Activated T-helper 2 cell treated with anti-CD3 and anti-CD28 coated beads, Interferon-gamma antibody, Interleukin-2, Interleukin-4, amounts not matched to agents 10 μg/mL and 5 μg/mL and 100 μg/mL, durations not matched to agents 14 hours and 24 hours and 36 hours (primary cell): ENCODE results near the gene USP17L13. TPM values are rescaled to one million over a fixed set of nuclear protein-coding genes. Genes with fewer than 3 reads are reported as not detected.
"Not testable (repeated sequence)": the region's sequence is repeated elsewhere in the genome, so short reads cannot be mapped to it uniquely, and the experiment has no call there.

Experiments
- DNase-seq: peaks from one replicate; pipeline ENCODE4 v3.0.0; 2021; ENCODE audit warnings: low spot score
- H3K27ac Mint-ChIP-seq: one replicate; pipeline ENCODE4 v1.8.0; 2021; ENCODE audit warnings: mixed read lengths
- H3K27me3 Mint-ChIP-seq: one replicate; pipeline ENCODE4 v1.8.0; 2021; ENCODE audit warnings: low read depth, mixed read lengths
- H3K36me3 Mint-ChIP-seq: one replicate; pipeline ENCODE4 v1.8.0; 2021; ENCODE audit warnings: low read depth, mixed read lengths
- H3K4me1 Mint-ChIP-seq: one replicate; pipeline ENCODE4 v1.8.0; 2021; ENCODE audit warnings: low read depth, mixed read lengths
- H3K4me3 Mint-ChIP-seq: one replicate; pipeline ENCODE4 v1.8.0; 2021; ENCODE audit warnings: low read depth, mild to moderate bottlenecking, moderate library complexity, mixed read lengths
- H3K9me3 Mint-ChIP-seq: one replicate; pipeline ENCODE4 v1.8.0; 2021; ENCODE audit warnings: mixed read lengths
- intact Hi-C: fragments of 100-400 bp; cut with micrococcal nuclease; formaldehyde crosslinking; loops from one replicate; pipeline ENCODE4 v1.15.1; 2023
- total RNA-seq: library from RNA; stranded (reverse); gene quantifications from 2 replicates; pipeline ENCODE4 v1.2.3, GENCODE V29; 2022

The USP17L13 gene
- total RNA-seq, 1 donor from 2014 or later = not detected

GRCh38 chr4:9267319-9267718 lies 42.6 kb downstream of the USP17L13 start, which contains the start of gene USP17L22:
Gene USP17L22, plus strand, starts transcription at chr4:9267619. Its CDS starts 0 bp downstream, at chr4:9267619.
- intact Hi-C loops, H3K4me3 Mint-ChIP-seq, H3K9me3 Mint-ChIP-seq, H3K27ac Mint-ChIP-seq, DNase-seq, H3K27me3 Mint-ChIP-seq, H3K36me3 Mint-ChIP-seq, H3K4me1 Mint-ChIP-seq: not testable (repeated sequence)

- not testable (repeated sequence) for H3K36me3 Mint-ChIP-seq
These were observed 47.0 kb downstream of the USP17L13 start for GRCh38 chr4:9271719-9272118.

More at GRCh38 chr4:9271719-9272118, 47.0 kb downstream of the USP17L13 start:
- H3K9me3 Mint-ChIP-seq, H3K4me1 Mint-ChIP-seq, DNase-seq, H3K4me3 Mint-ChIP-seq, H3K27me3 Mint-ChIP-seq, H3K27ac Mint-ChIP-seq, intact Hi-C loops: not testable (repeated sequence)

Other genes with a start within 250 kb of the USP17L13 start
- gene FAM90A26, start 54.5 kb upstream of the USP17L13 start, total RNA-seq = not detected in 2 replicates
- not detected in 2 replicates for gene USP17L10, start 14.2 kb upstream of the USP17L13 start, total RNA-seq
- 0.25 TPM in 1 of 2 replicates, not detected in the other for gene USP17L11, start 9.5 kb upstream of the USP17L13 start, total RNA-seq
- gene USP17L12, start 4.7 kb upstream of the USP17L13 start, total RNA-seq = not detected in 2 replicates
- not detected in 2 replicates for gene USP17L15, start 9.5 kb downstream of the USP17L13 start, total RNA-seq
- not detected in 2 replicates for gene USP17L17, start 19.0 kb downstream of the USP17L13 start, total RNA-seq
- gene USP17L18, start 23.7 kb downstream of the USP17L13 start, total RNA-seq = not detected in 2 replicates
- not detected in 2 replicates for gene USP17L19, start 28.5 kb downstream of the USP17L13 start, total RNA-seq
- not detected in 2 replicates for gene USP17L20, start 33.2 kb downstream of the USP17L13 start, total RNA-seq
- gene USP17L21, start 38.0 kb downstream of the USP17L13 start, total RNA-seq = not detected in 2 replicates
- gene USP17L22, start 42.7 kb downstream of the USP17L13 start, total RNA-seq = not detected in 2 replicates
- gene USP17L24, start 100.3 kb downstream of the USP17L13 start, total RNA-seq = not detected in 2 replicates
- not detected in 2 replicates for gene USP17L25, start 105.0 kb downstream of the USP17L13 start, total RNA-seq
- not detected in 2 replicates for gene USP17L26, start 109.8 kb downstream of the USP17L13 start, total RNA-seq
- gene USP17L5, start 114.5 kb downstream of the USP17L13 start, total RNA-seq = not detected in 2 replicates
- not detected in 2 replicates for gene USP17L27, start 119.3 kb downstream of the USP17L13 start, total RNA-seq
- not detected in 2 replicates for gene USP17L28, start 124.0 kb downstream of the USP17L13 start, total RNA-seq
- not detected in 2 replicates for gene USP17L29, start 128.7 kb downstream of the USP17L13 start, total RNA-seq
- not detected in 2 replicates for gene USP17L30, start 138.2 kb downstream of the USP17L13 start, total RNA-seq
- gene DEFB131A, start 219.5 kb downstream of the USP17L13 start, total RNA-seq = not detected in 2 replicates